CD4-positive, alpha-beta T cell treated with Interleukin-17A for 1 hour (primary cell): Measurements from ENCODE around the gene STOML1.
"Not testable (repeated sequence)": the region's sequence is repeated elsewhere in the genome, so short reads cannot be mapped to it uniquely, and the experiment has no call there.

Source experiments
- DNase-seq: peaks from one replicate; pipeline ENCODE4 v3.0.0-alpha.2; 2020

STOML1 gene

DNA sequence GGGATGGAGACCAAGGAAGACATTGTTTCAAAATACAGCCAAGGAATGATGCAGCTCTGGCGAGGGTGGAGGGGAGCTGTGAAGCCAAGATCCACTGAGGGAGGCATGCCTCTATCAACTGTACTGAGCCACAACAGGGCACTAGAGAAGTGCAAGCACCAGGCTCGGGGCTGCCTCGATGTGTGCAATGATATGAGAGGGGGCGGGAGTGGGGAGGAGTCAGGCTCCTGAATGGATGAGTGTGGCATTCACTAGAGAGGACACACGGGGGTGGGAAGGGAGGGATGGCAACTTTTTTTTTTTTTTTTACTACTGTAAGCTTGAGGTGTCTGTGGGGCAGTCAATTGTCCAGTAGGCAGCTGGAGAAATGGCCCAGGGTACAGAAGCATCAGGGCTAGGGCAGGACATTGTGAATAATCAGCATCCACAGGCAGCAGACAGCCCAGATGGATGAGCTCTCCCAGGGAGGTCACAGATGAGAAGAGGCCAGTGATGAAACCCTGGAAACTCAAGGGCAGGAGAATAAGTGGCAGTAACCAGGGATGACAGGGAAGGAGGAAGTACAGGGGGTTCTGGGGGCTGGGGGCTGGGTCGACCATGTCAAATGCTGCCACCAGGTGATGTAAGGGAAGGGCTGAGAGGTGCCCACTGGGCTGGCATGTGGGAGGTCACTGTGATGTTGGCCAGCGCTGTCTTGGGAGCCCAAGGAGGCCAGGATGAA lies 5.9 kb downstream of the STOML1 start:
- no peak for DNase-seq

DNA sequence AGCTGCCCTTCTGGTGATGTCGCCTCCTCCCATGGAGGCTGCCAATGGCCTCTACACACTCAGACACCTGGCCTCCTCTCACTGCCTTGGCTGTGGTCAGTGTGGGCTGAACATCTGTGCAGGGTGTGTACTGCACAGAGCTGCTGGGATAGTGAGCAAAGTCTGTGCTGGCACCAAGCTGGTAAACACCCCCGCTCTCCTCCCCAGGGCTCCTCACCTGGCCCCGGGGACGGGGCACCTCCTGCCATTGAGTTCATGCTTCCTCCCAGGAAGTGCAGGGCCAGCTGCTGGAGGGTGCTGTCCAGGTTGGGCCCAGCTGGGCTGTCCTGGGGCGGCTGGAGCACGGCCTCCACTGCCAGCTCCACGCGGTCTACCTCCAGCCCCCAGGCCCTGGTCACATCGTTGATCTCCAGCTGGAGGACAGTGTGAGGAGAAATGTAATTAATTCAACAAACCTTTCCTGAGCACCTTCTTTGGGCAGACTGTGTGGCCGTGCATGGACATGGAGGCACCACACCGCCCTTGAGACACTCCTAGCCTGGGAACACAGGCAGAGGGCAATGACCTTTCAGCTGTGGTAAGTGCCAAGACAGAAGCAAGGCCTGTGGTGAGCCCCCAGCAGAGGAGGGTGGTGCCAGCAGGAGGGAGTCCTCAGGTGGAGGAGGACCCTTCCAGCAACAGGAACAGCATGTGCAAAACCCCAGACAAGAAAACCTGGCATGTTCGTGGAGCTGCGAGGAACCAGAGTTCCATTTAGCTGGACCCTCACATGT lies 6.8 kb downstream of the STOML1 start:
- DNase-seq, result no peak

DNA sequence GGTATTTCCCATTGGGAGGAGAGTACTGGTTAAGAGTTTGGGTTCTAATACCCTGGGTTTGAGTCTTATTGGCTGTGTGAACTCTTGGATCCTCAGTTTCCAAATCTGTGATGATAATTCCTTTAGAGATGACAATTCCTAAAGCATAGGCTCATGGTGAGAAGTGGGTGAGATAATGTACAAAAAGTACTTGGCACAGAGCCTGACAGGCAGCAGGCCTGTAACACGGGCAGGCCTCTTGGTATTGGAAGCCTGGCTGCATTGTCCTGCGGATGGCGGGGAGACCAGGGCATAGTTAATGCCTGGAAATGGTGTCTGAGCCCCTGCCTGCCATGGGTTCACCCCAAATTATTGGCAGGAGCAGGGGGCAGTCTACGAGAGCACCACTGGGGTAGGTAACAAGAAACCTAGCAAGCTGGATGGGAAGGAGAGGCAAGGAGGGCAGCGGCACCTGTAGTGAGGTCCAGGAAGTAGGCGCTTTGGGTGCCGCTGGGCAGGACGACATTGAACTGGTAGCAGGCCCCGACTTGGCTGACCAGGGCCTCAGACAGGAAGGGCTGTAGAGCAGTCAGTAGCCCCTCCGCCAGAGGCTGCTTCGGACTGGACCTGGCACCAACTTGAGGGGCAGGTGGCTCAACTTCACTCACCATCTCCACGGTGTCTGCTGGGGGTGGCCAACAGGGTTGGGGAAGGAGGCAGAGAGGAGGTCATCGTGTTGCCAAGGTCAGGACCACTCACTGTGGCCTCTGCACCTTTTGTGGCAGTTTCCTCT lies 7.7 kb downstream of the STOML1 start:
- no peak for DNase-seq

DNA sequence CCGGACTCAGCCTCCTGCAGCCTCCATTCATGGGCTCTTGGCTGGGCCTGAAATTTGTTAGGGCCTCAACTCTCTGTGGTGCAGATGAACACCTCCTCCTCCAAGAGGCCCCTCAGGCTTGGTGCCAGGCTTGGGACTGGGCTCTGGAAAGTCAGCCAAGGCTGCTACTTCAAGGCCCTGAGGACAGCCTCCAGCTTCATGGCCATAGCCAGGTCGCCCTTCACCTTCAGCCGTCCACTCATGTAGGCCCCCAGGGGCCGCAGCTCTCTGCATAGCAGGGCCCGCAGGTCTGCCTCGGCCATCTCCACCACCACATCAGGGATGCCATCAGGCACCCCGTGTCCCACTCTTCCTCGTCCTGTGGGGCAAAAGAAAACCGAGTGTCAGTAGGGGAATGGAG lies 8.3 kb downstream of the STOML1 start:
- no peak for DNase-seq

DNA sequence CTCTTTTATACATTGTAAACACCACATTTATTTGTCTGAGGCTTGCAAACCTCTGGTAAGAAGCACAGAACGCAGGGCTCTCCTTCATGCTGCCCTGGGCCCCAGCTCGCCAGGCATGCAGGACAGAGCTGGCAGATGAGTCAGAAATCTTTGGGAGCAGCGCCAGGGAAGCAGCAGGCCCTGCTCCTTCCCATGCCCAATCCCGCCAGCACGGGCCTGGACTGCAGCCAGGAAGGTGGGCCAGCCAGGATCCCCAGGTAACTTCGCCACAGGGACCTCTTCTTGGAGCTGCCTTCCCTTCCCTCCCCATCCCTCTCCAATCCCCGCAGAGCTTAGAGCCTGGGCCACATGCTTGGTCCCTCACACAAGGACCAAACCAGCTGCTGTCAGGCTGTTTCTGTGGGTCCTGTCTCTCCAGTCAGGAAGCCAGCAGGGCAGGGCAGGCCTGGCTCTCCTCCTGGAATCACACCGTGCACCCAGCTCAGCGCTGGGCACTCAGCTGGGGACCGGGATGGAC lies 8.8 kb downstream of the STOML1 start:
- no peak for DNase-seq

DNA sequence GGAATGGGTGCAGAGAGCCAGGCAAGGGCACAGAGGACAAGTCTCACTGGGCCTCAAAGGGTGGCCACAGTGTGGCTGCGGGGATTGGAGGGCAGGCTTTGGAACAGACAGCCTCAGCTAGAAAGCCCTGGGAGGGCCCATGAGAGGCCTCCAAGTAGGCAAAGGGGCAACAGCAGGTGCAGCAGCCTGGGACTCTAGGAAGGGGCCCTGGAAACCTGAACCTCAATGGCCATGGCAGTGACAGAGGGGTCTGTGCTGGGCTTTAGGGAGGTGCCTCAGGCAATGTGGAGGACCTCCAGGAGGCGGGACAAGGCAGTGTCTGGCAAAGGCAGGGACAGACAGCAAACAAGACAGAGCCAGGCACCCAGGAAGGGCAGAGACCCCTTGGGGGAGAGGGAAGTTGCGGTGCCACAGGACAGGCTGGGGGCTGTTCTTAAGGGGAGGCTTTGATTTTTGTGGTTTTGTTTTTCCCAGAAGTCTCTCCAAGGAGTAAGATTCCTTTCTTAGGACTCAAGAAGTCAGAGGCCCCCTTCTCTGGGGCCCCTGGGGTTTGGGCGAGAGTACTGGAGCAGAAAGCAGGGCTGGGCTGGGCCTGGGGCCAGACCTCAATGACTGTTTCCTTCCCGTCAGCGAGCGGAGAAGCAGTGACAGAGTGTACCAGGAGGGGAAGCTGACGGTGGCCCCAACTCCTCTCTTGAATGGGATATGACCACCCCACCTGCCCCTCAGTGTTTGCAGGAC lies 9.7 kb downstream of the STOML1 start:
- DNase-seq, result no peak

DNA sequence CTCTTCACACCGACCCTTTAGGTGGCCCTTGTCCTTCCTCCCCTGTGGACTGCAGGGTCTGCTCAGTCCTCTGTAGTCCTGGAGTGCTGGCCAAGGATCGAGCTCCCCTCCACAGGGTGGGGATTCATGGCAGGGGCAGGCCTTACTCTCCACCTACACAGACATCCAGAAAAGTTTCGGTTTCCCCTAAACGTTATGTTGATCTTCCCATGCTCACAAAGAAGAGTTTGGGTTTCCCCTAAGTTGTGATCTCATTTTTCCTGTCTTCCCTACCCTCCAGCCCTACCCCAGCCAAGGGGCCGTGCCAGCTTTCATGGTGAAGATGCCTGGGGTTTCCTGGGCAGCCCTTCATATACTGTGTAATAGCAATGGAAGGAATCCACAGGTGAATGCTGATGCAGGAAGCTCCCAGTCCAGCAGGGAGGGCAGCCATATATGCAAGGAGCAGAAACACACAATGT lies 10.3 kb downstream of the STOML1 start:
- no peak for DNase-seq

DNA sequence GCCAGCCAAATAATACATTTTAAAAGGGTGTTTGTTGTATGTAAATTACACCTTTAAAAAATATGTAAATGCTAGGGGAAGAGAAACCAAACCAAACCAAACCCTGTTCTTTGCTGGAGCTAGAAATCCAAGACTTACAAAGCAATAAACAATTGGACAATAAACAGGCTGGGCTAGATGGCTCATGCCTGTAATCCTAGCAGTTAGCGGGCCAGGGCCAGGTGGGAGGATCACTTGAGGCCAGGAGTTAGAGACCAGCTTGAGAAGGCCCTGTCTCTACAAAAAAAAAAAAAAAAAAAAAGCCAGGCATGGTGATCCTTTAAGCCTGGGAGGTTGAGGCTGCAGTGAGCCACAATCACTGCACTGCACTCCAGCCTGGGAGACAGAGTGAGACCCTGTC lies 12.5 kb downstream of the STOML1 start:
- no peak for DNase-seq

DNA sequence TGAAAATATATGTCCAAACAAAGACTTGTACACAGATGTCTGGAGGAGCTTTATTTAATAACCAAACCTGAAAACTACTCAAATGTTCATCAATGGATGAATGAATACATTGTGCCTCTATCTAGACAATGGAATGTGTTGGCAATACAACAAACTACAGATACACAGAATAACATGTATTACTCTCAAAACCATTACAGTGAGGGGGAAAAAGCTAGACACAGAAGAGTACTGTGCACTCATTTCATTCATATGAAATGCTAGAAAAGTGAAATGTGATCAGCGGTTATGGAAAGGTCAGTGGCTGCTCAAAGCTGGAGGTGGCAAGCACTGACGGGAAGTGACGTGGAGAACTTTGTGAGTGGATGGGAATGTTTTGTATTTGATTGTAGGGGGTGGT lies 13.2 kb downstream of the STOML1 start:
- no peak for DNase-seq

DNA sequence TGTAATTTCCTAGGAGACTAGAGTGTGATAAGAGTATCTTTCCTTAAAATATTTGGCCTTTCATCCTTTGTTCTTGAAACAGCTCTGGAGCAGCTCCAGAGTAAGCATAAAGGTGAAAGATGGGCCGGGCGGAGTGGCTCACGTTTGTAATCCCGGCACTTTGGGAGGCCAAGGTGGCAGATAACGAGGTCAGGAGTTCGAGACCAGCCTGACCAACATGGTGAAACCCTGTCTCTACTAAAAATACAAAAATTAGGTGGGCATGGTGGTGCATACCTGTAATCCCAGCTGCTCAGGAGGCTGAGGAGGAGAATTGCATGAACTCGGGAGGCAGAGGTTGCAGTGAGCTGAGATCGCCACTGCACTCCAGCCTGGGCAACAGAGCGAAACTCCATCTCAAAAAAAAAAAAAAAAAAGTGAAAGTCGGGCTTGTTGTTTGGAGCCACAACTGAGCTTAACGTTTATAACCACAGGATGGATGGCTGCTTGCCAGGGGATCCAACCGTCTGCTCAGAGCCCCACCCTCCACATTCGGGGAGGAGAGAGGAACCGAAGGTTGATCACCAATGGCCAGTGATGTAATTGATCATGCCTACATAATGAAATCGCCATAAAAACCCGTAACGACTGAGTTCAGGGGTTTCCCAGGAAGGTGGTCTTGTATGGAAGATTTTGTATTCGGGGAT lies 16.5 kb downstream of the STOML1 start:
- DNase-seq, result peak; percentile 58

DNA sequence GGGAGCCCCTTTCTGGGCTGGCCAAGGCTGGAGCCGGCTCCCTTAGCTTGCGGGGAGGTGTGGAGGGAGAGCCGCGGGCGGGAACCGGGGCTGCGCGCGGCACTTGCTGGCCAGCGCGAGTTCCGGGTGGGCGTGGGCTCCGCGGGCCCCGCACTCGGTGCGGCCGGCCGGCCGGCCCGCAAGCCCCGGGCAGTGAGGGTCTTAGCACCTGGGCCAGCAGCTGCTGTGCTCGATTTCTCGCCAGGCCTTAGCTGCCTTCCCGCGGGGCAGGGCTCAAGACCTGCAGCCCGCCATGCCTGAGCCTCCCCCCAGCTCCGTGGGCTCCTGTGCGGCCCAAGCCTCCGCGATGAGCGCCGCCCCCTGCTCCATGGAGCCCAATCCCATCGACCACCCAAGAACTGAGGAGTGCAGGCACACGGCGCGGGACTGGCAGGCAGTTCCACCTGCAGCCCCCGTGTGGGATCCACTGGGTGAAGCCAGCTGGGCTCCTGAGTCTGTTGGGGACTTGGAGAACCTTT lies 18.4 kb downstream of the STOML1 start:
- not testable (repeated sequence) for DNase-seq

DNA sequence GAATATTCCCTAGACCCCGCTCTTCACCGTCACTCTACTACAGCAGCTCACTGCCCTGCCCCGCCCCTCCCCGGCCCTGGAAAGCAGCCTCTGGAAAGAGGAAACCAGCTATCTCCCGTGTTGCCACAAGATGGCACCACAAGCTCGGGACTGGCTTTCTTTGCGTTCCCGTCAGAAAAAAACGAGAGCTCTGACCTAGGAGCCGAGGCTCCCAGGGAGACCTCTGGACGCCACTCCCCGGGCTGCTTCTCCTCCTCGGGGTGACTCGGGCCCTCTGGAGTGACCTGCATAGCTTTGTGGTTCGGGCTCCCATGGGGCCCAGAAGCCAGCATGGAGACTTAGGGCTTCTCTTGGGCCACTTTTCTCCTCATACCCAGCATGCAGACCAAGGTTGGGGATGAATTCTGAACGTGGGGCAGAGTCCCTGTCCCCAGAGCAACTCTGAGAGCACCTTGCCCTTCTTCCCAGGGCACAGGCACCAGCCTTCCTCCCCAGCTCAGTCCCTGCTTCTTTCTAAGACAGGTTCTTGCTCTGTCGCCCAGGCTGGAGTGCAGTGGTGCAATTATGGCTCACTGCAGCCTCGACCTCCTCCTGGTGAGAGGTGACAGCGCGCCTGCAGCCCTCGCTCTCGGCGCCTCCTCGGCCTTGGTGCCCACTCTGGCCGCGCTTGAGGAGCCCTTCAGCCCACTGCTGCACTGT lies 19.0 kb downstream of the STOML1 start:
- peak; percentile 84 for DNase-seq

DNA sequence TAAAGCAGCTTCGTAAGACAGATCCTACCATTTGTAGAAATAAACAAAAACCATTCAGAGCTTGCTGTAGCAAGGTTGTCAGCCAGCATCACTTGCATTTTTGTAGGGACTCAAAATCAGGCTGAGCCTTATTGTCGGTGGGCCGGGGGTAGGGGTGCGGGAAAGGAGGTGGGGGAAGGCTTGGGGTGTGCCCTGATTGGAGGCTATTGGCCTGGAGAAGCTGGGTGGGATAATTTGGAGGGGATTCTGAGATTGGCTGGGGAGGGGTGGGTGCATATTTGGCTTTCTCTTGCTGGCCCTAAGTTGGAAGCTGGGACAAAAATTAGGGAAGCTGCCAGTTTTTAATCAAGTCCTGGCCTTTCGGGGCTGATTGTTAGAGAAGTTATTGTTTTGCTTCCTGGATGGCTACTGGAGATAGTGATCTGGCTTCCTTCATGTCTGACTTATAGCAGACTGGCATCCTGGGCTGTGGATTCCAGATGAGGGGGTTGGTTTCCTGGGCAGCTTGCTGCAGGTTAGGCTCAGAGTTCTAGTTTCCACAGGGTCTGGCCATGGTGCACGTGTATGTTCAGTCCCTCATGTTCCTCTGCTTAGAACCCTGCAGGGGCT lies 22.8 kb downstream of the STOML1 start:
- DNase-seq, result no peak

DNA sequence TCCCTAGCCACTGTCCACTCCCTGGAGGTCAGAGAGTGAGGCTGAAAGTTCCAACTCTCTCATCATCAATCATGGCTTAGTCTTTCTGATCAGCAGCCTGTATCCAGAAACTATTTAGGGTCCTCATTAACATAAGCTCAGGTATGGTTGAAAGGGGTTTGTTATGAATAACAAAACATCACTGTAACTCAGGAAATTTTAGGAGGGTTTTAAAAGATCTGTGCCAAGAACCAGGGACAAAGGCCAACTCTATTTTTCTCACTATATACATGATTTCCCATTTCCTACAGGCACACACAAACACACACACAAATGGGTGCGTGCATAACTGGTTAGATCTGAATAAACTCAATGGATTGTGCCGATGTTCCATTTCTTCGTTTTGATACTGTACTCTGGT lies 23.6 kb downstream of the STOML1 start:
- no peak for DNase-seq

DNA sequence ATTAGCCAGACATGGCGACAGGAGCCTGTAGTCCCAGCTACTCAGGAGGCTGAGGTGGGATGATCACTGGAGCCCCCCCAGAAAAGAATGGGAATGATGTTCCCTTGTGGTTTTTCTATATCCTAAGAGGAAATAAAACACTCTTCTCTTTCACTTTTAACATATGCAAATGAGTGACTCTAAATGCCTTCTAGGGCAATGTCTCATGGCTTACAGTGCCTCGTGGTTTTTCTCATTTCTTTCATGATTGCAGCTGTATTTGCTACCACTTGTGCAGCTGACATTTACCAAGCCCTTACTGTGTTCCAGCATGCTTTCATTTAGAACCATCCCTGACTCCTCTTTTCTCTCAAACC lies 26.4 kb downstream of the STOML1 start:
- DNase-seq, result peak; percentile 54

DNA sequence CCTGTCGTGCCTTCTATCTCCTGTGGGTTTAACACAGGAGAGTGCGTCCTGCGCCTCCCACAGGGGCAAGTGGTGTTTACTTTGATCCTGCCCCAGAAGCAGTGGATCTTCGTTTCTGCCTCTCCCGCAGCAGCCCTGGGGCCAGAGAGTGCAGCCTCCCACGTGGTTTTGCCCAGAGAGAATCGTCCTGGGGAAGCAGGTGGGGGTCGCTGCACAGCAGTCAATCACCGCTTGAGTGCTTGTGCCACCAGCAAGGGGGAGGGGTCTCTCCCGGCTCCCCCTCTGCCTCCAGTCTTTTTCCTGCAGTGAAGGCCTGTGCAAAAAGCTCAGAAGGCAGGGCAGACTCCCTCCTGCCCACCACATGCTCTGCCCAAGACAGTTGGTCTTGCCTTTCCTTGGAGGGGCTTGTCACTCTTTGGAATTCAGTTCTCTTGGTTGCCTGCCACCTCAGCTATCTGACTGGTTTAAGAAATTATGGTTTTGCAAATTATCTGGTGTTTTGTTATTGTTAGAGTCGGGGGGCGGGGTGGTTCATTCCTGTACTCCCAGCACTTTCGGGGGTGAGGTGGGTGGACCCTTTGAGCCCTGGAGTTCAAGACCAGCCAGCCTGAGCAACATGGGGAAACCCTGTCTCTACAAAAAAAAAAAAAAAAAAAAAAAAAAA lies 26.9 kb downstream of the STOML1 start:
- DNase-seq, result no peak

DNA sequence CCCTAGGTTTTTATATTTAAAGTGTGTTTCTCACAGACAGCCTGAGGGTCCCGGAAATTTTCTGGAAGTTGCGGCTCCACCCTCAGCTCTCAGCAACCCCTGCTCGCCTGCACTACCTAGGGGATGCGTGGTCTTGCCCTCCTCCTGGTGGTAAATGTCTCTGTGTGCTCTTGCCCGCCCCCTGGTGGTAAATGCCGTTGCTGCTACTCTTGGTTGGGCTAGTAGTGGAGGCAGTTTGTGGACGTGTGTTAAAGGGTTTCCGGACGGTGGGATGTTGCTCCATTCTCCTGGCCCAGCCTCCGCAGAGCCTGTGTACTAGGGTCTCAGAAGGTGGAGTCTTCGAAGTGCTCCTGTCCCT lies 27.4 kb downstream of the STOML1 start:
- peak; percentile 88 for DNase-seq

DNA sequence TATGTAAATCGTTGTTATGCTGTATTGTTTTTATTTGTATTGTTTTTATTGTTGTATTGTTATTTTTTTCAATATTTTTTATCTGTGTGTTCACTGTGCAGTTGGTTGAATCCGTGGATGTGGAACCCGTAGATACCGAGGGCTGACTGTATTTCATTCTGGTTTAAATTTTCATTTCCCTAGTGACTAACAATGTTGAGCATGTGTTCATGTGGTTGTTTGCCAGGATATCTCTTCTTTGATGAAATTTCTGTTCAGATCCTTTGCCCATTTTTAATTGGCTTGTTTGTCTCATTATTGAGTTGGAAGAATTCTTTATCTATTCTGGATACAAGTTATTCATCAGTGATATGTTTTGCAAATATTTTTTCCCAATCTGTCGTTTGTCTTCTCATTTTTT lies 29.7 kb downstream of the STOML1 start:
- no peak for DNase-seq

DNA sequence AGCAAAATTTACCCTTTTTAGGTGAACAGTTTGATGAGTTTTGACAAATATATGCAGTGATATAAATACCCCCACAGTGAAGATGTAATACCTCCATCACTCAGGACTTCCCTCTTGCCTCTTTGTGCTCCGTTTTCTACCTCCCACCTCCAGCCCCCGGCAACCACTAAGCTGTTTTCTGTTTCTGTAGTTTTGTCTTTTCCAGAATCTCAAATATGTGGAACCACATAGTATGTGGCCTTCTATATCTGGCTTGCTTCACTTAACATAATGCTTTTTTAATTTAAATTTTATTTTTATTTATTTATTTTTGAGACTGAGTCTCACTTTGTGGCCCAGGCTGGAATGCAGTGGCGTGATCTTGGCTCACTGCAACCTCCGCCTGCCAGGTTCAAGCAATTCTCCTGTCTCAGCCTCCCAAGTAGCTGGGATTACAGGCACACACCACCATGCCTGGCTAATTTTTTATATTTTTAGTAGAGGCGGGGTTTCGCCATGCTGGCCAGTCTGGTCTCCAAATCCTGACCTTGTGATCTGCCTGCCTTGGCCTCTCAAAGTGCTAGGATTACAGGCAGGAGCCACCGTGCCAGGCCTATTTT lies 31.5 kb downstream of the STOML1 start:
- DNase-seq, result not testable (repeated sequence)

DNA sequence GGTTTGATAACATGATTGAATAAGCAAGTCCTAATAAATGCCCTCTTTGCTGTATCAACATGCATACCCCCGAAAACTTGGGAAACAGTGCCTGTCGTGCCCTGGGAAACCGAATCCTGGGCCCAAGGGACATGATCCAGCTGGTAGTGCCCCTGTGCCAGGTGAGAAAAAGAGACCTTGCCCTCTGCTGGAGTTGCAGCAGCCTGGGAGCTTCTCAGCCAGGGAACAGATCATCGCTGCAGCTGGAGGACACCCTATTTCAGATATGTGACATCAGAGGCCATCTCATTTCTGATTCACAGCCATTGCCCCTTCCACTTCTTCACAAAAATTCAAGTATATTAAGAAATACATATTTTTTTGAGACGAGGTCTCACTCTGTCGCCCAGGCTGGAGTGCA lies 32.3 kb downstream of the STOML1 start:
- DNase-seq, result no peak
